ENCODE data around the gene ADAMTS2.

Gene ADAMTS2

DNA sequence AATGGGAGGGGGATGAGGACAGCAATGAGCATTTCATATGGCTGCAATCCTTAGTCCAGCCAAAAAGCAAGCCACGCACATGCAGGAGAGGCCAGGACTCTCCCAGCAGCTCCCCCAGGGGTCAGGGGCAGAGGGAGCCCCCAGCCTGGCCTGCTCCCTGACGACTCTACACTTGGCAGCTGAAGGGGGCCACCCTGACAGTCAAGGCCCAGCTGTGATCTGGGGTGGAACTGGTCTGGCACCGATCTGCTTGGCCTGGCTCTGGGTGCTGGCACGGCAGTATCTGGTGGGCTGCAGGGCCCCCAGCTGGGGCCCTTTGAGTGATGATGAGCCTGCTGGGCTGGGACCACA, 118.1 kb downstream of the ADAMTS2 start:
- Histone ChIP-seq H3K9ac (ENCODE audit: low read depth in 1 of 2, low read length in 2 of 2) (no peak overlapping the region), H3K9me3 (ENCODE audit: control insufficient read depth in 2 of 2, low read length in 2 of 2) (peaks cover 2 to 3% of the 10 kb centered on the region in 2 donors), H3K27me3 (ENCODE audit: control insufficient read depth in 2 of 2, insufficient read depth in 2 of 2, low read length in 2 of 2) (no peaks in the 10 kb centered on the region), H3K27ac (ENCODE audit: low read depth in 2 of 2, low read length in 2 of 2) (no peak overlapping the region), H3K36me3 (ENCODE audit: control insufficient read depth in 2 of 2, insufficient read depth in 2 of 2, low read length in 2 of 2) (no peaks in the 10 kb centered on the region), H3K4me1 (ENCODE audit: control insufficient read depth in 2 of 2, insufficient read depth in 2 of 2, low read length in 2 of 2) (no peaks in the 10 kb centered on the region), H3K4me3 (ENCODE audit: low read length in 2 of 2) (no peak overlapping the region)

DNA sequence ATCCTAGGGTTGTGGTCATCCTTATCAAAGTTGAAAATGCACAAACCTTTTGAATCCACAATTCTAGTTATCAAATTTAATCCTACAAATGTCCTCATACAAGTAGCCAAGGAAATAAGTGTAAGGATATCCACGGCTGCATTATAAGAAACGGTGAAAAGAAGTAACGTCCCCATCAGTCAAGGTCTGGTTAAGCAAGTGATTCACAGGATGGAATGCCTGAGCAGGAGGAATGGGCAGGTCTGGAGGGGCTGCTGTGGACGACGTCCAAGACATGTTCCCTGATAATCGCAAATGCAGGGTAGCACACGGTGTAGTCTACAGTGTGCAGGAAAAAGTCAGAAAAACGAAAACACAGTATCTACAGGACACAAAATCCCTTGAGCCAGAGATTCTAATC, 118.6 kb downstream of the ADAMTS2 start:
- Histone ChIP-seq H3K27ac (ENCODE audit: low read depth in 2 of 2, low read length in 2 of 2) (no peak overlapping the region), H3K27me3 (ENCODE audit: control insufficient read depth in 2 of 2, insufficient read depth in 2 of 2, low read length in 2 of 2) (no peaks in the 10 kb centered on the region), H3K4me1 (ENCODE audit: control insufficient read depth in 2 of 2, insufficient read depth in 2 of 2, low read length in 2 of 2) (no peaks in the 10 kb centered on the region), H3K9ac (ENCODE audit: low read depth in 1 of 2, low read length in 2 of 2) (no peak overlapping the region), H3K9me3 (ENCODE audit: control insufficient read depth in 2 of 2, low read length in 2 of 2) (peaks cover 2 to 3% of the 10 kb centered on the region in 2 donors), H3K36me3 (ENCODE audit: control insufficient read depth in 2 of 2, insufficient read depth in 2 of 2, low read length in 2 of 2) (no peaks in the 10 kb centered on the region), H3K4me3 (ENCODE audit: low read length in 2 of 2) (no peak overlapping the region)

DNA sequence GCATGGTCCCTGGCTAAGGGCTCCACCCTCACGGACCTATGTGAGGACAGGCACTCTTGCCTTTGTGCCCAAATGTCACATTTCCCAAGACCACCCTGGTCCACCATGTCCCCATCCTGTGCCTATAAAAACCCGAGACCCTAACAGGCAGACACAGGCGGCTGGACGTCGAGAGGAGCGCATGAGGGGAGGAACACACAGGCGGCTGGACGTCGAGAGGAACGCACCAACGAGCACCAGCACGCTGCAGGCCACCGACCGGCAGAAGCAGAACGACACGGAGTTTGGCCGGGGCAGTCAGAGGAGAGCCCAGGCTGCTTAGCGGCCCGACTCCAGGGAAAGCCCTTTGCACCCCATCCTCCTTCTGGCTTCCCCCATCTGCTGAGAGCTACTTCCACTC, 119.9 kb downstream of the ADAMTS2 start:
- no peaks in the 10 kb centered on the region for H3K4me1 ChIP-seq (ENCODE audit: control insufficient read depth in 2 of 2, insufficient read depth in 2 of 2, low read length in 2 of 2)
- no peaks in the 10 kb centered on the region for H3K36me3 ChIP-seq (ENCODE audit: control insufficient read depth in 2 of 2, insufficient read depth in 2 of 2, low read length in 2 of 2)
- no peak overlapping the region for H3K9ac ChIP-seq (ENCODE audit: low read depth in 1 of 2, low read length in 2 of 2)
- H3K9me3 ChIP-seq (ENCODE audit: control insufficient read depth in 2 of 2, low read length in 2 of 2), result peaks cover 2 to 3% of the 10 kb centered on the region in 2 donors
- H3K4me3 ChIP-seq (ENCODE audit: low read length in 2 of 2), result no peak overlapping the region
- H3K27me3 ChIP-seq (ENCODE audit: control insufficient read depth in 2 of 2, insufficient read depth in 2 of 2, low read length in 2 of 2), result no peaks in the 10 kb centered on the region
- no peak overlapping the region for H3K27ac ChIP-seq (ENCODE audit: low read depth in 2 of 2, low read length in 2 of 2)

DNA sequence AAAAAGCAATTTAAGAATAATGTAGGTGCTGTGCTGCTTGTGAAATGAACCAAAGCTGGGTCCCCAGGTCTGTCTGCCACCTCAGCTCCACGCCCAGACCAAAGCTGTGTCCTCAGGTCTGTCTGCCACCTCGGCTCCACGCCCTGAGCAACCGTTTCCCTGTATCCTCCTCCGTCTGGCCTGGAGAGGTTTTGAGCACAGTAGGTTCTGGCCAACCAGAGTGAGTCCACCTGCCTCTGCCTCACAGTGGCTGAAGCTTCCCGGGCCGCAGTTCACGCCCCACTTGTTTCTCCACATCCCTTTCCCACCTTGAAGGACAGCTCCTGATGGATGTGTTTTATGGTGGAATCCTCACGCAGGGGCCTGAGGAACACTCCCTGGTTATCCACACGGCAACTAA, 120.5 kb downstream of the ADAMTS2 start:
- Histone ChIP-seq H3K27me3 (ENCODE audit: control insufficient read depth in 2 of 2, insufficient read depth in 2 of 2, low read length in 2 of 2) (no peaks in the 10 kb centered on the region), H3K36me3 (ENCODE audit: control insufficient read depth in 2 of 2, insufficient read depth in 2 of 2, low read length in 2 of 2) (no peaks in the 10 kb centered on the region), H3K4me3 (ENCODE audit: low read length in 2 of 2) (no peak overlapping the region), H3K9me3 (ENCODE audit: control insufficient read depth in 2 of 2, low read length in 2 of 2) (peaks cover 2 to 3% of the 10 kb centered on the region in 2 donors), H3K4me1 (ENCODE audit: control insufficient read depth in 2 of 2, insufficient read depth in 2 of 2, low read length in 2 of 2) (no peaks in the 10 kb centered on the region), H3K27ac (ENCODE audit: low read depth in 2 of 2, low read length in 2 of 2) (no peak overlapping the region), H3K9ac (ENCODE audit: low read depth in 1 of 2, low read length in 2 of 2) (no peak overlapping the region)

DNA sequence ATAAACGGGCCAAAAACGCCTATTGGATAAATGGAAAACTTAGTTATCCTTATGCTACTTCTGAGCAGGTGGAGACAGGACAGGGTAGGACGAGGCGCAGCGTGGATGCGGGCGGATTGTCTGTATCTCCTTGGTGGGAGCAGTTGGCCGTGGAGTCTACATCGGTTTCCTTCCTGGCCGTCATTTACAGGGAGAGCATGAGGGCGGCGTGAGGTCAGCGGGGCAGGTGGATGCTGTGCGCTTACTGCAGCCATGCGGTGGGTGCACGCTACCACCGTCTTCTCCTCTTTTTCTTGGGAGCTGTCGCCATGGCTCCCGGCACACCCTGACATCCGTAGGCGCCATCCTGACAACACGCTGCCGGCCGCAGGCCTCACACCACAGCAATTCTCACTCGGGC, 121.3 kb downstream of the ADAMTS2 start:
- no peaks in the 10 kb centered on the region for H3K4me1 ChIP-seq (ENCODE audit: control insufficient read depth in 2 of 2, insufficient read depth in 2 of 2, low read length in 2 of 2)
- H3K36me3 ChIP-seq (ENCODE audit: control insufficient read depth in 2 of 2, insufficient read depth in 2 of 2, low read length in 2 of 2), result no peaks in the 10 kb centered on the region
- no peak overlapping the region for H3K4me3 ChIP-seq (ENCODE audit: low read length in 2 of 2)
- H3K27me3 ChIP-seq (ENCODE audit: control insufficient read depth in 2 of 2, insufficient read depth in 2 of 2, low read length in 2 of 2), result no peaks in the 10 kb centered on the region
- no peak overlapping the region for H3K9ac ChIP-seq (ENCODE audit: low read depth in 1 of 2, low read length in 2 of 2)
- H3K27ac ChIP-seq (ENCODE audit: low read depth in 2 of 2, low read length in 2 of 2), result no peak overlapping the region
- H3K9me3 ChIP-seq (ENCODE audit: control insufficient read depth in 2 of 2, low read length in 2 of 2), result peaks cover 2 to 3% of the 10 kb centered on the region in 2 donors

DNA sequence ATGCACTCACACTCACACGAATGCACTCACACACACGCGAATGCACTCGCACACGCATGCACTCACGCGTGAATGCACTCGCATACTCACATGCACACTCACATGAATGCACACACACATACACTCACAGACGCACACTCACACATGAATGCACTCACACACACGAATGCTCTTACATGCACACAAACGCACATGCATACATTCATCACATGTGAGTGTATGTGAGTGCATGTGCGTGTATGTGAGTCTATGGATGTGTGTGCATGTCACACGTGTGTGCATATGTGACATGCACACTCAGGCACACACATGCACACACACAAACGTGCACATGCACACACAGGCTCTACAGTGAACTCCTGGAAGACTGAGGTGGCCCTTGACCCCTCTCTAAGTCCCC, 121.7 kb downstream of the ADAMTS2 start:
- Histone ChIP-seq H3K9me3 (ENCODE audit: control insufficient read depth in 2 of 2, low read length in 2 of 2) (peaks cover 2 to 3% of the 10 kb centered on the region in 2 donors), H3K4me1 (ENCODE audit: control insufficient read depth in 2 of 2, insufficient read depth in 2 of 2, low read length in 2 of 2) (no peaks in the 10 kb centered on the region), H3K4me3 (ENCODE audit: low read length in 2 of 2) (no peak overlapping the region)

DNA sequence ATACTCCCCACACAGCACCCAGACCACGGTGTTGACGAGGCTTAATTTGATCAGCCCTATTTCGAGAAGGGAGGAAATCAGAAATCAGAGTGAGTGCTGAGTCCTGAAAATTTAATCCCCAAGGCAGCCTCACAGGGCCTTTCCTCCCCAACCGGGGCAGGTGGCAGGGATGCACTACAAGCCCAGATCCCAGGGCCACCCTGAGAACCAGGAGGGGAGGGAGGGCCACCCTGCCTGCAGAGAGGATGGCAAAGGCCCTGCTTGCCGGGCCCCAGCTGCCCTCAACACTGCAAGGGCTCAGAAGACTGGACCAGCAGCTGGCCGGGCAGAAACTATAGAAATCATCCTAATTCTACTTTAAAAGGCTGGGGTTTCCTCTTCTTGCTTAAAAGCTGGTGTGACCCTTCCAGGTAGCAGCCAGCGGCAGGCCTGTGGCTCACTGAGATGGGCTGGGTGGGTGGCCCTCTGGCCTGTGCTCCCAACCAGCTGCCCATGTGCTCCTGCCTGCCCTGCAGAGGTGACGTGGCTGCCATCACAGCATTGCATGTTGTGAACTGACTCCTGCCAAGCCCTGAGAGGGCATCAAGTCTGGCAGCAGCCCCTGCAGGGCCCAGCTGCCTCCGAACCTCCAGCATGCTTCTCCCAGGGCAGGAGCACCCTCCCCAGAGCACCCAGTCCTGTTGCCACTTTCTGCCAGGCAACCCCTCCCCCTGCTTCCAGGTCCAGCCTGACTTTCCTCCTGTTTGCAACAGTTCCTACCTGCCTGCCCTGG, 122.8 kb downstream of the ADAMTS2 start:
- peaks cover 2 to 3% of the 10 kb centered on the region in 2 donors for H3K9me3 ChIP-seq (ENCODE audit: control insufficient read depth in 2 of 2, low read length in 2 of 2)
- no peaks in the 10 kb centered on the region for H3K27me3 ChIP-seq (ENCODE audit: control insufficient read depth in 2 of 2, insufficient read depth in 2 of 2, low read length in 2 of 2)
- H3K4me1 ChIP-seq (ENCODE audit: control insufficient read depth in 2 of 2, insufficient read depth in 2 of 2, low read length in 2 of 2), result no peaks in the 10 kb centered on the region
- no peak overlapping the region for H3K27ac ChIP-seq (ENCODE audit: low read depth in 2 of 2, low read length in 2 of 2)
- H3K4me3 ChIP-seq (ENCODE audit: low read length in 2 of 2), result no peak overlapping the region
- no peak overlapping the region for H3K9ac ChIP-seq (ENCODE audit: low read depth in 1 of 2, low read length in 2 of 2)
- H3K36me3 ChIP-seq (ENCODE audit: control insufficient read depth in 2 of 2, insufficient read depth in 2 of 2, low read length in 2 of 2), result no peaks in the 10 kb centered on the region

More for the DNA sequence above, 121.7 kb downstream of the ADAMTS2 start:
- H3K9ac ChIP-seq (ENCODE audit: low read depth in 1 of 2, low read length in 2 of 2), result no peak overlapping the region
- H3K27me3 ChIP-seq (ENCODE audit: control insufficient read depth in 2 of 2, insufficient read depth in 2 of 2, low read length in 2 of 2), result no peaks in the 10 kb centered on the region
- no peaks in the 10 kb centered on the region for H3K36me3 ChIP-seq (ENCODE audit: control insufficient read depth in 2 of 2, insufficient read depth in 2 of 2, low read length in 2 of 2)
- H3K27ac ChIP-seq (ENCODE audit: low read depth in 2 of 2, low read length in 2 of 2), result no peak overlapping the region

DNA sequence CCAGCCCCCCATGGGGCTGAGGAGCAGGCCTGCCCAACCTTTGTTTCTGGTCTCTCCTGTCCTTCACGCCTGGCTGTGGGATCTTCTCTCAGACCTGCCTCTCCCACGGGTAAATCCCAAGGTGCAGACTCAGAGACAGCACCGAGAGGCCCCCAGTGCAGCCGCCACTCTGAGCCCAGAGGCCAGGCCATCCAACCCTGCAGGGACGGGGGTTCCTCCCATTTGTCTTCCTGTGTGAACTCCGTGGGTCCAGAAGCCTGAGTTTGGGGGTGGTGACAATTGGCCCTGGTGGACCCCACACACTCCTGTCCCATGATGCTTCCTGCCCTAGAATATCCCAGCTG, 123.4 kb downstream of the ADAMTS2 start:
- peaks cover 2 to 3% of the 10 kb centered on the region in 2 donors for H3K9me3 ChIP-seq (ENCODE audit: control insufficient read depth in 2 of 2, low read length in 2 of 2)
- no peak overlapping the region for H3K4me3 ChIP-seq (ENCODE audit: low read length in 2 of 2)
- H3K27me3 ChIP-seq (ENCODE audit: control insufficient read depth in 2 of 2, insufficient read depth in 2 of 2, low read length in 2 of 2), result no peaks in the 10 kb centered on the region
- H3K9ac ChIP-seq (ENCODE audit: low read depth in 1 of 2, low read length in 2 of 2), result no peak overlapping the region
- no peaks in the 10 kb centered on the region for H3K36me3 ChIP-seq (ENCODE audit: control insufficient read depth in 2 of 2, insufficient read depth in 2 of 2, low read length in 2 of 2)
- H3K4me1 ChIP-seq (ENCODE audit: control insufficient read depth in 2 of 2, insufficient read depth in 2 of 2, low read length in 2 of 2), result no peaks in the 10 kb centered on the region
- H3K27ac ChIP-seq (ENCODE audit: low read depth in 2 of 2, low read length in 2 of 2), result no peak overlapping the region

DNA sequence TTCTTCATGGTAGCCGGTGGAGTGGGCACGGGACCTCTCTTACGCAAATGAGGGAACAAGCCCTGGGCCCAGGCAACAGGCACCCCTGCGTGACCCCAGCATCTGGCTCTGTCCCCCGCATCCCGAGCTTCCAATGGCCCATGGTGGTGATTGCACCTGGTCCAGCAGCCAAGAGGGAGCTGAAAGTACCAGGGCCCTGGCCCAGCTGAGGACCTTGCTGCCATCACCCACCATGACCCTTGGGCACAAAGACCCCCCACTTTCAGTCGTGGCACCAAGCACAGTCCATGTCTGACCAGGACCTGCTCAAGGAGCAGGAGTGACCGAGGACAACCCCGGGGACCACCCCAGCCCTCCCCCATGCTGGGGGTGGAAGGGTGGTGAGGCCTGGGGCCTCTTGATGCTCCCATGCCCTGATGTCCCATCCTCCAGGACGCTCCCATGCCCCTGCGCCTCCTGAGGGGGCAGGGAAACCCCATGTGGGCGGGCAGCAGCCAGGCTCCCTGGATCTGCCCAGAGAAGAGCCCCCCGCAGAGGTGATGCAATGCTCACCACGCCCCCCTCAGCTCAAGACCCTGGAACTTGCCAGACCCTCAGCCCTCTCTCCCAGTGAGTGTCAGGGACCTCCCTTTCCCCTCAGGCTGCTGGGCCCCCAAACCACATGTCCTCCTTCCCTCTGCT, 123.9 kb downstream of the ADAMTS2 start:
- no peak overlapping the region for H3K9ac ChIP-seq (ENCODE audit: low read depth in 1 of 2, low read length in 2 of 2)

DNA sequence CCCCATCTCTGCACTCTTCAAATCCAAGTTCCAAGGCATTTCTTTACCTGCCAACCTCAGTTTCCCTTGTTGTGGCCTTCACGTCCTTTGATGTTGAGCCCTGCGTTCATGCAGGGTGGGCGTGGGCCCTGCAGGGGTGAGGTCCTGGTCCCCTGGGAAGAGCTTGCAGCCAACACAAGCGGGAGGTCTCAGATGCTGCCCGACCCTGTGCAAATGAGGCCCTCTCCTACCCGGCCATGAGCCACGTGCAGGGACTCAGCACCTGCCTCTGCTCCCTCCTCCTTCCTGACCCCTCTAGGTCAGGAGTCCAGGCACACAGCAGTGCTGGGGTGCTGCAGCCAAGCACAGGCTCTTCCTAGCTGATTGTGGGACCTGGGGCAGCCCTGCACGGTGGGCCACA, 124.5 kb downstream of the ADAMTS2 start:
- H3K4me1 ChIP-seq (ENCODE audit: control insufficient read depth in 2 of 2, insufficient read depth in 2 of 2, low read length in 2 of 2), result no peaks in the 10 kb centered on the region

More for the DNA sequence above, 123.9 kb downstream of the ADAMTS2 start:
- no peaks in the 10 kb centered on the region for H3K4me1 ChIP-seq (ENCODE audit: control insufficient read depth in 2 of 2, insufficient read depth in 2 of 2, low read length in 2 of 2)
- no peak overlapping the region for H3K27ac ChIP-seq (ENCODE audit: low read depth in 2 of 2, low read length in 2 of 2)
- no peak overlapping the region for H3K4me3 ChIP-seq (ENCODE audit: low read length in 2 of 2)
- no peaks in the 10 kb centered on the region for H3K27me3 ChIP-seq (ENCODE audit: control insufficient read depth in 2 of 2, insufficient read depth in 2 of 2, low read length in 2 of 2)
- H3K36me3 ChIP-seq (ENCODE audit: control insufficient read depth in 2 of 2, insufficient read depth in 2 of 2, low read length in 2 of 2), result no peaks in the 10 kb centered on the region
- H3K9me3 ChIP-seq (ENCODE audit: control insufficient read depth in 2 of 2, low read length in 2 of 2), result peaks cover 2 to 3% of the 10 kb centered on the region in 2 donors

More for the DNA sequence above, 124.5 kb downstream of the ADAMTS2 start:
- Histone ChIP-seq H3K4me3 (ENCODE audit: low read length in 2 of 2) (no peak overlapping the region), H3K36me3 (ENCODE audit: control insufficient read depth in 2 of 2, insufficient read depth in 2 of 2, low read length in 2 of 2) (no peaks in the 10 kb centered on the region), H3K9me3 (ENCODE audit: control insufficient read depth in 2 of 2, low read length in 2 of 2) (peaks cover 2 to 3% of the 10 kb centered on the region in 2 donors), H3K27ac (ENCODE audit: low read depth in 2 of 2, low read length in 2 of 2) (no peak overlapping the region), H3K9ac (ENCODE audit: low read depth in 1 of 2, low read length in 2 of 2) (no peak overlapping the region), H3K27me3 (ENCODE audit: control insufficient read depth in 2 of 2, insufficient read depth in 2 of 2, low read length in 2 of 2) (no peaks in the 10 kb centered on the region)
